Stimulated activated CD4-positive, alpha-beta T cell treated with anti-CD3 and anti-CD28 coated beads, Interleukin-1b, Interleukin-23, amount 100 ng/mL, for 24 hours (primary cell): ENCODE measurements around the gene EREG.

Experiments used
- DNase-seq, 4 experiments: peaks; one replicate each; pipeline ENCODE4 v3.0.0-alpha.2; 2020; ENCODE audit warnings: low read depth in 4 of 4, low spot score in 1 of 4

EREG gene

GRCh38 chr4:74344031-74344430, 20.9 kb upstream of the EREG start:
- DNase-seq, result no peak

DNA sequence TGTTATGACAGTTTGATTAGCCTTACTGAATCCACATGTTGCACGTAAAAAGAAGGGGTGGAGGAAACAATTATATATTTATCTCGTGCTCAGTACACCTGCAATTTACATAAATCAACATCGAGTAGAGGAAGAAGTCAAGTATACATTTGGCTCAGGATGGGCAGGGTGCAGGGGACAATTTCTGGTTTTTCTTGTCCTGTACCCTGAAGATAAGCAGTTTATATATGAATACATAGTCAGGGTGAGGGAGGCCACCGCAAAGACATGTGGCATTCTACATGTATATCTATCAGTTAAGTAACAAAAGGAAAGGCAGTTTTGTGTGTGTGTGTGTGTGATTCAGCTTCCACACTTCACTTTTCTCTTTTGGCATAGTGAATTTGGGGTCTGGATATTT, 11.1 kb upstream of the EREG start:
- DNase-seq, result no peak

GRCh38 chr4:74357965-74358364, 7.0 kb upstream of the EREG start:
- no peak for DNase-seq

- DNase-seq, result no peak
These were observed 3.3 kb upstream of the EREG start for GRCh38 chr4:74361671-74362070.

DNA sequence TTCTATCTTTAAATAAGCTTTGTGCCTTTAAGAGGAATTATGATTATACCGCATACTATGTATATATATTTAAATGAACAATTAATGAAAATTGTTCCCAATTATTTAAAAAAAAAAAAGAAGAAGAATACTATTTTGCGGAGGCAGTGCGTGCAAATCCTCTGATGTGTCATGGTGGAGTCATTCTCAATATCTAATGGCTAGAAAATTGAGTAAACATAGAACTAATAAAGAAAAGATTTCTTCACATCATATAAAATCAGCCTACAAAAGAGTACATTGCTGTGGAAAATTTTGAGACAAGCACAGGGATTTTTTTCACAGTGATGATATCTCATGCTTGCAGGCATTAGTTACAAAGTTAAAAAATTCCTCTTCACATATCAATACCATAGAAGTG, 2.6 kb upstream of the EREG start:
- no peak for DNase-seq

- DNase-seq, result no peak
These were observed 691 bp upstream of the EREG start for GRCh38 chr4:74364256-74364651.

DNA sequence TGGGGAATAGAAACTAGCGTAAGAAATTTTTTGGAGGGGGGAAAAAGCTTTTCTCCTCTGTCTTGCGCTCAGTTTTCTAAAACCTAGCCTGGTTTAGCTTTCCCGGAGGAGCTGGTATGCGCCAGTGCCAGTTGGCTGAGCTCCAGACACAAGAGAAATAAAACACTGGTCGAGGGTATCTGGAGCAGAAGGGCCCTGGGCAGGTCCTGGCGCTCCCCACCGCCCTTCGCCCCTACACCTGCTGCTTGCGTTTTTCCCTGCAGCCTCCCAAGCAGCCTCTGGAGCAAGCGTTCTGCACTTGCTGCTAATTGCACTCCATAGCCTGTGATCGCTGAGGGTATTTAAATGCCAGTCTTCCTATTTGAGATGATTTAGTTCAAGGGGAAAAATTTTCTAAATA, 816 bp downstream of the EREG start:
- DNase-seq, result no peak

DNA sequence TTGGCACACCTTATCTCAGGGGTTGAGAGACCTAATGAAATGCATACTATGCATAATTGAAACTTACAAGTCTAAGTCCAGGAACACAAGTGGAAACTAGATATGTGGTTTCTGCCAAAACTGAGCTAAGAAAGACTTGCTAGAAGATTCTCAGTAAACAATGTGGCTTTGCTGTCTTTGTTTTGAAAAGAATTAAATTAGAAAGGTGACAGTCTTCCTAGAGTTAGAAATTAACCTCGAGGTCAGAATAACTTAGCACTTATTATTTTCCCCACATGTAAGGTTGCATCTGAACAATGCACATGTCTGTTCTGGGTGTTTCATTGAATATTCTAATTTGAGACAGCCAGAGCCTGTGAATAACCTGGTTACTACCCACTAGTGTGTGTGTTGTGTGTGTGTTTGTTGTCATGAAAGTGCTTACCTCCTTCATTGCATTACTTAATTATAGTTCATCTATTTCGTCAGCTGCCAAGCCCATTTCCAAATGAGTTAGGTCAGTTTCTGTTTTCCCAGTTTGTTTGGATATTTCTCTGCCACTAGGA, 1.5 kb downstream of the EREG start:
- no peak for DNase-seq

- DNase-seq, result no peak
These were observed 2.8 kb downstream of the EREG start for GRCh38 chr4:74367656-74368290.

DNA sequence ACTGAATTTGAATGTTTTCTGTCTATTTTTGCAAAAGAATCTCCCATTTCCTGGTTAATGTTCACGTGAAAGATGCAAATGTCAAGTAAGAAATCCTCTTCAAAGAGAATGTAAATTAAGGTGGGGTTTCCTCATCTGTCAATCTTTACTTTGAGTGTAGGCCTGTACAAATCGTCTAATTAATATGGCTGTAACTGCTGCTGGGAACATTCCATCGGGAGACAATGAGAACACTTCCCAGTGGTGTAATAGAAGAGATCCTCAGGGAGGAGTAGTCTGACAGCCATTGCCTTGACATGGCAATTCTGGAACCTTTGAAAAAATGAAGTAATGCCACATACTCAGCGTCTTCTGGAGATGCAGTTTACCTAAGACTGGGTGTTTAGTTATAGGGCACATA, 3.7 kb downstream of the EREG start:
- no peak for DNase-seq

GRCh38 chr4:74369855-74370254, 4.9 kb downstream of the EREG start:
- DNase-seq, result no peak

GRCh38 chr4:74370912-74371311, 6.0 kb downstream of the EREG start:
- no peak for DNase-seq

DNA sequence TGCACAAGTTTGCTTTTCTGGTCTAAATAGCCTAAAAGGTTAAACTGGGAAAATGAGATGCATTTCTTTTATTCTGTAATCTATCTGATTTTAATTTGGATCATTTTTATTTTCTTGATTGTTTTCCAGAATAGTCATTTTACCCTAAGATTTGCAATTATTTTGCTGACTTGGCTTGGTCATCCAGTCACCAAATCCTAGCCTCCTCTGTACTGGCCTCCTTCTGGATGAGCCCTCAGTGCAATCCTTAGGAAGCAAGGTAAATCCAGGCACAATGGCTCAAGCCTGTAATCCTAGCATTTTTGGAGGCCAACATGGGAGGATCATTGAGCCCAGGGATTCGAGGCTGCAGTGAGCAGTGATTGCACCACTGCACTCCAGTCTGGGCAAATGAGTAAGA, 9.2 kb downstream of the EREG start:
- DNase-seq, result no peak

DNA sequence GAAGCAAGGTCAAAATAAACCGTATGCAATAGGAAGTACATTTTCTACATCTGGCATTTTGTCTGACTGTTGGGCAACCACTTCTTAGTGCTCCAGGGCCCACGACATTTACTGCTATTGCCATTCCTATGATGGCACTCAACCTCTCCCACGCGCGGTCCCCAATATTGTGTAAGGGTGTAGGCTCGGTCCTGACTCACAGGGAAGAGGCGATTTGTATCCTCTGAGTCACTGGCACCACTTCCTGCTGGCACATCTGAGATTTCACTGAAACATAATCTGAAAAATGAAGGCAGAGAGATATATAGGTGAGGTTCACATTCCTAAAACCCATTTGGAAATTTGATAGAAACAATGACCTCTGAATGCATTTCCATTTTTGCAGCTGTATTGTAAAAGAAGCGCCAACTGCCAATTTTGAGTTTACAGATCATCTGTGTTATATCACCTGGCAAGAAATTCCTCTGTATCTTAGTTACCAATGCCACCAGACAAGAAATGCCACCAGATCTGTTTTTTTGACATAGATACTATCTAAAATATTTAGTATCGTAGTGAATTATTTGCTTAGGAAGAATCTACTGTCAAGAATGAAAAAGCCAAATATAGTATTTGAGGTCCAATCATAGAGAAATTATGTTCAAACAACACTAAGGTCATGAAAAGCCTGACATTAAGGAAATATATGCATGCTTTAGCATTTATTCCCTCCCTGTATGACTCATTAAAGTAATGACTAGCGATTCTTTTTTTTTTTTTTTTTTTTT, 9.8 kb downstream of the EREG start:
- no peak for DNase-seq

- no peak for DNase-seq
These were observed 11.0 kb downstream of the EREG start for GRCh38 chr4:74375824-74376426.

GRCh38 chr4:74376888-74377483, 12.0 kb downstream of the EREG start:
- no peak for DNase-seq

GRCh38 chr4:74377714-74378113, 12.8 kb downstream of the EREG start:
- no peak for DNase-seq

- DNase-seq, result no peak
These were observed 13.6 kb downstream of the EREG start for GRCh38 chr4:74378573-74378972.

GRCh38 chr4:74379912-74380311, 15.0 kb downstream of the EREG start:
- no peak for DNase-seq

DNA sequence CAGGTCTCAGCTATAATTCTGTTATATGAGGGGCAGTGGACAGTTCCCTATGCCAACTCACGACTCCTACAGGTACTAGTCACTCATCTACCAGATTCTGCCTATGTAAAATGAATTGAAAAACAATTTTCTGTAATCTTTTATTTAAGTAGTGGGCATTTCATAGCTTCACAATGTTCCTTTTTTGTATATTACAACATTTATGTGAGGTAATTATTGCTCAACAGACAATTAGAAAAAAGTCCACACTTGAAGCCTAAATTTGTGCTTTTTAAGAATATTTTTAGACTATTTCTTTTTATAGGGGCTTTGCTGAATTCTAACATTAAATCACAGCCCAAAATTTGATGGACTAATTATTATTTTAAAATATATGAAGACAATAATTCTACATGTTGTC, 20.4 kb downstream of the EREG start:
- no peak for DNase-seq

DNA sequence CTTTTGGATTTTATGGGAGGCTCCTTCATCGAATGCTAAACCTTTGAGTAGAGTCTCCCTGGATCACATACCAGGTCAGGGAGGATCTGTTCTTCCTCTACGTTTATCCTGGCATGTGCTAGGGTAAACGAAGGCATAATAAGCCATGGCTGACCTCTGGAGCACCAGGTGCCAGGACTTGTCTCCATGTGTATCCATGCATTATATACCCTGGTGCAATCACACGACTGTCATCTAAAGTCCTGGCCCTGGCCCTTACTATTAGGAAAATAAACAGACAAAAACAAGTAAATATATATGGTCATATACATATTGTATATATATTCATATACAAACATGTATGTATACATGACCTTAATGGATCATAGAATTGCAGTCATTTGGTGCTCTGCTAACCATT, 21.2 kb downstream of the EREG start:
- DNase-seq, result no peak

DNA sequence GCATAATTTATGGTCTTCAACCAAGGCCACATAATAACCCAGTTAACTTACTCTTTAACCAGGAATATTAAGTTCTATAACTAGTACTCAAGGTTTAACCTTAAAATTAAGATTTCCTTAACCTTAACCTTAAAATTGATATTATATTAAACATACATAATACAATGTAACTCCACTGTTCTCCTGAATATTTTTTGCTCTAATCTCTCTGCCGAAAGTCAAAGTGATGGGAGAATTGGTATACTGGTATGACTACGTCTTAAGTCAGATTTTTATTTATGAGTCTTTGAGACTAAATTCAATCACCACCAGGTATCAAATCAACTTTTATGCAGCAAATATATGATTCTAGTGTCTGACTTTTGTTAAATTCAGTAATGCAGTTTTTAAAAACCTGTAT, 22.8 kb downstream of the EREG start:
- DNase-seq, result no peak
